Measurements from ENCODE around the gene CYTH3.
"Not testable (repeated sequence)": the region's sequence is repeated elsewhere in the genome, so short reads cannot be mapped to it uniquely, and the experiment has no call there.

Gene CYTH3

DNA sequence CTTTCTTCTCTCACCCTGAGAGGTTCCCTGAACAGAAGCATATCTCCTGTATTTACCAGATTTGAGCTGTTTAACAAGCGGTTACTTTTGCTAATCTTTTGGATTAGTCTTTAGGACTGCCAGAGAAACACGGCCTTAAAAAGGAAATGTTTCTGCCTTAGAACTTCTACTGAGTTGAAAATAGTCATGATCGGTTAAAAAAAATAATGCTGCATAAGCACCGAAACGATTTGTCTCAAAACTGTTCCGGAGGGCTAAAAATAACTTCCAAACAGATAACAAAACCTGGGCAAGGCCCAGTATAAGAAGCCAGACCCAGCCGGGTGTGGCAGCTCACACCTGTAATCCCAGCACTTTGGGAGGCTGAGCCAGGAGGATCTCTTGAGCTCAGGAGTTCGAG, 43.3 kb upstream of the CYTH3 start:
- Histone ChIP-seq H3K36me3 (ENCODE audit: control insufficient read depth, insufficient read depth, low read length) (no peaks in the 10 kb centered on the region), H2AFZ (no peak overlapping the region), H3K9ac (no peak overlapping the region), H3K4me1 (no peaks in the 10 kb centered on the region), H3K4me2 (ENCODE audit: low read length) (no peak overlapping the region), H3K4me3 (ENCODE audit: low read depth, low read length) (no peak overlapping the region), H3K27ac (no peak overlapping the region), H3K79me2 (no peaks in the 10 kb centered on the region), H3K9me3 (ENCODE audit: control insufficient read depth, low read length) (no peaks in the 10 kb centered on the region), H3K27me3 (ENCODE audit: control insufficient read depth, insufficient read depth, low read length) (no peaks in the 10 kb centered on the region)
- TF ChIP-seq, protein P1, sequence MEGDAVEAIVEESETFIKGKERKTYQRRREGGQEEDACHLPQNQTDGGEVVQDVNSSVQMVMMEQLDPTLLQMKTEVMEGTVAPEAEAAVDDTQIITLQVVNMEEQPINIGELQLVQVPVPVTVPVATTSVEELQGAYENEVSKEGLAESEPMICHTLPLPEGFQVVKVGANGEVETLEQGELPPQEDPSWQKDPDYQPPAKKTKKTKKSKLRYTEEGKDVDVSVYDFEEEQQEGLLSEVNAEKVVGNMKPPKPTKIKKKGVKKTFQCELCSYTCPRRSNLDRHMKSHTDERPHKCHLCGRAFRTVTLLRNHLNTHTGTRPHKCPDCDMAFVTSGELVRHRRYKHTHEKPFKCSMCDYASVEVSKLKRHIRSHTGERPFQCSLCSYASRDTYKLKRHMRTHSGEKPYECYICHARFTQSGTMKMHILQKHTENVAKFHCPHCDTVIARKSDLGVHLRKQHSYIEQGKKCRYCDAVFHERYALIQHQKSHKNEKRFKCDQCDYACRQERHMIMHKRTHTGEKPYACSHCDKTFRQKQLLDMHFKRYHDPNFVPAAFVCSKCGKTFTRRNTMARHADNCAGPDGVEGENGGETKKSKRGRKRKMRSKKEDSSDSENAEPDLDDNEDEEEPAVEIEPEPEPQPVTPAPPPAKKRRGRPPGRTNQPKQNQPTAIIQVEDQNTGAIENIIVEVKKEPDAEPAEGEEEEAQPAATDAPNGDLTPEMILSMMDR (IDR thresholded peaks at IDR 0.05): no peak

DNA sequence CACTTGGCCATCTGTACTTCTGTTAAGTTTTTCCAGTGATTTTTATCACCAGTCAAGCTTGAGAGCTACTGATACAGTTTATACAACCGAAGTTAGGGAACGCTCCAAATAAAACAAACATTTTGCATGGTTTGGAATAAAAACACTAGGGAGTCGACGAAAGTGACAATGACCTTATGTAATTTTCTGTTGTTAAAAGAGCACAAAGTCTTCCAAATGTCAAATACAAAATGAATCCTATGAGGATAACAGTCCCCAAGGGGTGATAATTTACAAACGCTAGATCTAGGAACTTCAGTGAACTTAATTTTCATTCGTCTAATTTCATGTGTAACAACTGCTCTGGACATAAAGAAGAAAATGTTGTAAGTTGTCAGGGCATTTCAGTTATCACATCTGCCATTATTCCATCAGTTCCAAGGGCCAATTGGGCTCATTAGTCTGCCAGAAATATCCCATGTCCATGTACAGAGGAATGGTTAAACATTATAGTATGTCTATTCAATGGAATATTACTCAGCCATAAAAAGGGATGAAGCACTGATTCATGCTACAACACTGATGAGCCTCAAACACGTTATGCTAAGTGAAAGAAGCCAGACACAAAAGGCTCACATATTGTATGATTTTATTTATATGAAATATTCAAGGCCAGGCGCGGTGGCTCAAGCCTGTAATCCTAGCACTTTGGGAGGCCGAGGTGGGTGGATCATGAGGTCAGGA, 38.0 kb upstream of the CYTH3 start:
- TF ChIP-seq, protein P1 (IDR thresholded peaks at IDR 0.05): no peak
- Histone ChIP-seq H3K27ac (no peak overlapping the region), H3K4me1 (no peaks in the 10 kb centered on the region), H3K9ac (no peak overlapping the region), H3K4me2 (ENCODE audit: low read length) (no peak overlapping the region), H2AFZ (no peak overlapping the region), H3K36me3 (ENCODE audit: control insufficient read depth, insufficient read depth, low read length) (no peaks in the 10 kb centered on the region), H3K4me3 (ENCODE audit: low read depth, low read length) (no peak overlapping the region), H3K79me2 (no peaks in the 10 kb centered on the region), H3K9me3 (ENCODE audit: control insufficient read depth, low read length) (no peaks in the 10 kb centered on the region), H3K27me3 (ENCODE audit: control insufficient read depth, insufficient read depth, low read length) (no peaks in the 10 kb centered on the region)

DNA sequence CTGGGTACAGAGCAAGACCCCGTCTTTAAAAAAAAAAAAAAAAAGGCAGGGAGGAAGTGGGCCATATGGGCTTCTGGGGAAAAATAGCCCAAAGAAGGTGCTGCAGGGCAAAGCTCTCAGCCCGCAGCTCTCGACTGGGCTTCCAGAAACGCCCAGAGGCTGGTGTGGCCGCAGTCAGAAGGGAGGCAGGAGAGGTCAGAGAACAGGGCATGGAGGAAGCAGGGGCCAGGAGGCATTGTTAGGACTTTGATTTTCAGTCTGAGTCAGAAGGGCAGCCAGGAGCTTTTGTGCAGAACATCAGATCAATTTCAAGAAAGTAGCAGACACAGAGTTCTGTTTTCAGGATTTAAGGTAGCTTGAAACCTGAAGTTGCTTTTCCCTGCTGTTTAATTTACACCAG, 35.3 kb upstream of the CYTH3 start:
- H3K9me3 ChIP-seq (ENCODE audit: control insufficient read depth, low read length): no peaks in the 10 kb centered on the region
- TF ChIP-seq, protein P1 (IDR thresholded peaks at IDR 0.05): no peak
- no peak overlapping the region for H3K4me2 ChIP-seq (ENCODE audit: low read length)
- no peak overlapping the region for H3K9ac ChIP-seq
- H3K79me2 ChIP-seq: no peaks in the 10 kb centered on the region
- no peak overlapping the region for H3K27ac ChIP-seq
- H3K27me3 ChIP-seq (ENCODE audit: control insufficient read depth, insufficient read depth, low read length): no peaks in the 10 kb centered on the region
- no peaks in the 10 kb centered on the region for H3K4me1 ChIP-seq
- no peaks in the 10 kb centered on the region for H3K36me3 ChIP-seq (ENCODE audit: control insufficient read depth, insufficient read depth, low read length)
- no peak overlapping the region for H2AFZ ChIP-seq
- H3K4me3 ChIP-seq (ENCODE audit: low read depth, low read length): no peak overlapping the region

- Histone ChIP-seq H3K4me3 (ENCODE audit: low read depth, low read length) (no peak overlapping the region), H3K27me3 (ENCODE audit: control insufficient read depth, insufficient read depth, low read length) (no peaks in the 10 kb centered on the region), H3K4me2 (ENCODE audit: low read length) (no peak overlapping the region), H3K4me1 (no peaks in the 10 kb centered on the region), H3K79me2 (no peaks in the 10 kb centered on the region), H3K27ac (no peak overlapping the region), H3K9me3 (ENCODE audit: control insufficient read depth, low read length) (no peaks in the 10 kb centered on the region), H2AFZ (no peak overlapping the region), H3K36me3 (ENCODE audit: control insufficient read depth, insufficient read depth, low read length) (no peaks in the 10 kb centered on the region), H3K9ac (no peak overlapping the region)
- TF ChIP-seq, protein P1 (IDR thresholded peaks at IDR 0.05): no peak
These were observed 34.0 kb upstream of the CYTH3 start for GRCh38 chr7:6306471-6306870.

DNA sequence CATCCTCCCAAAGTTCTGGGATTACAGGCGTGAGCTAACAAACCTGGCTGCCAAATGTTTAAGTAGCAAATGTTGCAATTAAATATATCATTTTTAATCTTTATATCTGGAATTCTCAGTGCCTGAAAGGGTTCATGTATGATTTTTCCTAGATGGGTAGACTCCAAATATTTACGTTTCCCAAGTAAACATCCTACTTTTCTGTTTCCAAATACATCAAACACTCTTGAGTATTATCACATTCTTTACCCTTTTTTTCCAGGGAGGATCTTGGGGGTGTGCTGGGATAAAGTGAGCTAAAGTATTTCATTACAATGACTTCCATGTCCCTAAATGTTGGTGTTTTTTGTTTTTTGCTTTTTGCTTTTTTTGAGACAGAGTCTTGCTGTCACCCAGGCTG, 32.9 kb upstream of the CYTH3 start:
- no peaks in the 10 kb centered on the region for H3K79me2 ChIP-seq
- TF ChIP-seq, protein P1 (IDR thresholded peaks at IDR 0.05): no peak
- H3K9me3 ChIP-seq (ENCODE audit: control insufficient read depth, low read length): no peaks in the 10 kb centered on the region
- H2AFZ ChIP-seq: no peak overlapping the region
- H3K4me2 ChIP-seq (ENCODE audit: low read length): no peak overlapping the region
- no peaks in the 10 kb centered on the region for H3K4me1 ChIP-seq
- no peaks in the 10 kb centered on the region for H3K36me3 ChIP-seq (ENCODE audit: control insufficient read depth, insufficient read depth, low read length)
- H3K27me3 ChIP-seq (ENCODE audit: control insufficient read depth, insufficient read depth, low read length): no peaks in the 10 kb centered on the region
- no peak overlapping the region for H3K27ac ChIP-seq
- H3K9ac ChIP-seq: no peak overlapping the region
- H3K4me3 ChIP-seq (ENCODE audit: low read depth, low read length): no peak overlapping the region

- H3K4me2 ChIP-seq (ENCODE audit: low read length); H3K9ac ChIP-seq; H2AFZ ChIP-seq; H3K9me3 ChIP-seq (ENCODE audit: control insufficient read depth, low read length); H3K4me3 ChIP-seq (ENCODE audit: low read depth, low read length); H3K4me1 ChIP-seq; H3K27ac ChIP-seq; H3K36me3 ChIP-seq (ENCODE audit: control insufficient read depth, insufficient read depth, low read length); H3K27me3 ChIP-seq (ENCODE audit: control insufficient read depth, insufficient read depth, low read length); H3K79me2 ChIP-seq: not testable (repeated sequence)
These were observed 29.0 kb upstream of the CYTH3 start for GRCh38 chr7:6301446-6301845.
